OCI-LY7 (cell line): ENCODE data around the gene GRID2. TPM values are rescaled to one million over a fixed set of nuclear protein-coding genes. Genes with fewer than 3 reads are reported as not detected.

Experiments used
- BruUV-seq: library from RNA; stranded (reverse); fragments of 400-500 nt; replicated peaks from 2 replicates; lab custom pipeline; 2021; lab: Mats Ljungman, UMichigan
- CTCF ChIA-PET: fragments of 300-600 bp; sonication (Branson Sonifier 250); formaldehyde crosslinking; loops from one replicate; lab custom pipeline; 2022; ENCODE audit warnings: antibody characterized with exemption; ENCODE audit not compliant: unreplicated experiment; lab: Charles Lee
- POLR2A ChIA-PET: fragments of 300-600 bp; sonication (Branson Sonifier 250); formaldehyde crosslinking; loops from one replicate; lab custom pipeline; 2022; ENCODE audit warnings: antibody characterized with exemption; lab: Charles Lee
- DNase-seq: peaks from one replicate; pipeline ENCODE4 v3.0.0-alpha.2; 2015; ENCODE audit warnings: low spot score
- H2AFZ ChIP-seq: fragments of 200-600 bp; sonication (generic), shearing (Covaris generic); 2 replicates; pipeline ENCODE4 v1.6.1; 2014; ENCODE audit warnings: mild to moderate bottlenecking, antibody characterized with exemption, low read length, moderate library complexity
- H3K27ac ChIP-seq: fragments of 200-600 bp; sonication (generic); 2 replicates; pipeline ENCODE4 v1.5.1; 2014; ENCODE audit warnings: mixed run types, low read depth, mild to moderate bottlenecking, moderate library complexity, low read length, inconsistent platforms; ENCODE audit not compliant: poor library complexity, severe bottlenecking
- H3K36me3 ChIP-seq: fragments of 200-600 bp; sonication (generic); 2 replicates; pipeline ENCODE4 v1.6.1; 2014; ENCODE audit warnings: mild to moderate bottlenecking, antibody characterized with exemption, low read length, moderate library complexity, mixed read lengths; ENCODE audit not compliant: insufficient read depth
- H3K4me1 ChIP-seq: fragments of 200-600 bp; sonication (generic); 2 replicates; pipeline ENCODE4 v1.5.1; 2014; ENCODE audit warnings: mild to moderate bottlenecking, low read length; ENCODE audit not compliant: insufficient read depth, poor library complexity, severe bottlenecking
- H3K4me2 ChIP-seq: fragments of 200-600 bp; sonication (generic); 2 replicates; pipeline ENCODE4 v1.6.1; 2014; ENCODE audit warnings: mild to moderate bottlenecking, low read length
- H3K4me3 ChIP-seq: fragments of 200-600 bp; sonication (generic); 2 replicates; pipeline ENCODE4 v1.5.1; 2014; ENCODE audit warnings: mild to moderate bottlenecking, low read depth, low read length; ENCODE audit not compliant: poor library complexity, severe bottlenecking
- H3K79me2 ChIP-seq: fragments of 200-600 bp; sonication (generic); 2 replicates; pipeline ENCODE4 v1.6.1; 2016; ENCODE audit warnings: low read depth, mild to moderate bottlenecking, low read length, moderate library complexity, mixed read lengths; ENCODE audit not compliant: insufficient read depth
- H3K9me2 ChIP-seq: fragments of 200-600 bp; sonication (generic); 2 replicates; pipeline ENCODE4 v1.6.1; 2016; ENCODE audit warnings: mild to moderate bottlenecking, low read length, mixed read lengths; ENCODE audit not compliant: insufficient read depth
- H3K9me3 ChIP-seq: fragments of 200-600 bp; sonication (generic); 2 replicates; pipeline ENCODE4 v1.6.1; 2014; ENCODE audit warnings: mild to moderate bottlenecking, mixed run types, low read length, mixed read lengths
- H4K20me1 ChIP-seq: fragments of 200-600 bp; sonication (generic); 2 replicates; pipeline ENCODE4 v1.6.1; 2014; ENCODE audit warnings: mild to moderate bottlenecking, antibody characterized with exemption, low read length, moderate library complexity, mixed read lengths; ENCODE audit not compliant: insufficient read depth
- EZH2phosphoT487 ChIP-seq: fragments of 200-600 bp; sonication (generic); IDR thresholded peaks from 2 replicates; pipeline ENCODE4 v1.6.1; 2018; ENCODE audit warnings: low read depth, borderline replicate concordance, mild to moderate bottlenecking, mixed run types, antibody characterized with exemption, low read length, moderate library complexity, mixed read lengths
- intact Hi-C: fragments of 100-400 bp; cut with micrococcal nuclease; formaldehyde crosslinking; loops from one replicate; pipeline ENCODE4 v1.10.0; 2022; ENCODE audit not compliant: unreplicated experiment
- total RNA-seq, 2 experiments: library from RNA; depleted of rRNA in 1 of 2; stranded (reverse); fragments of >200 nt in 1 of 2; shearing (Covaris generic) in 1 of 2; gene quantifications; 2 replicates each; pipeline ENCODE4 v1.2.3, GENCODE V29; 2014 to 2022
- TF ChIP-seq, protein P1 (sequence below): fragments of 200-600 bp; sonication (generic); conservative IDR thresholded peaks from 2 replicates; pipeline ENCODE4 v1.5.1; 2014; ENCODE audit warnings: mild to moderate bottlenecking, antibody characterized with exemption, low read length, moderate library complexity, mixed read lengths

Gene GRID2
- total RNA-seq, 2 experiments from 2014 or later, result not detected

- H3K4me2 ChIP-seq, result no peak overlapping the region
- DNase-seq, result no peak
Measured at GRCh38 chr4:92514627-92515026, 210.9 kb downstream of the GRID2 start.

DNA sequence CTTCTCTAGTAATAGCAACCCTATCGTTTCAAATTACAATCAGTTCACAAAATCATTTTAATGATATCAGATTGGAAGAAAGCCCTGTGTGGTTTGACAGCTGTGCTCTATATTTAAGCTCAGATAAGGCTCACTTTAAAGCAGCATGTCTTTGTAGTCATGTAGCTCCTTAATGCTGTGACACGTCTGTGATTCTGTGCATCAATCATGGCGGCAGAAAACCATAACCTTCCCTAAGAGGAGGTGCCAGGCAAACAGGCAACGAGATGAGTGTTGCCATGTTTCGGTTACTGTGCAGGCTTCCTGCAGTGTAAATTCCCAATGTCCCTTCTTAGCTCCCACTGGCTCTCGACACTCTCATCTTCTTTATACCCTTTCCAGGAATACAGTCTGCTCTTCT, 212.7 kb downstream of the GRID2 start:
- Histone ChIP-seq H3K4me3 (no peak overlapping the region), H3K36me3 (no peaks in the 10 kb centered on the region), H3K9me3 (no peaks in the 10 kb centered on the region), H4K20me1 (no peaks in the 10 kb centered on the region), H3K4me1 (no peaks in the 10 kb centered on the region), H2AFZ (no peak overlapping the region), H3K9me2 (no peaks in the 10 kb centered on the region), H3K4me2 (no peak overlapping the region), H3K27ac (no peak overlapping the region), H3K79me2 (no peaks in the 10 kb centered on the region)
- no TSS peak for BruUV-seq
- intact Hi-C loops, result no loop called here
- ChIA-PET POLR2A (interaction anchor here (0.6 kb wide), 1 partner anchor 8 kb away, joined by 3 read pairs; no protein-coding TSS in a partner anchor), CTCF (no interaction called here)
- TF ChIP-seq, protein P1, sequence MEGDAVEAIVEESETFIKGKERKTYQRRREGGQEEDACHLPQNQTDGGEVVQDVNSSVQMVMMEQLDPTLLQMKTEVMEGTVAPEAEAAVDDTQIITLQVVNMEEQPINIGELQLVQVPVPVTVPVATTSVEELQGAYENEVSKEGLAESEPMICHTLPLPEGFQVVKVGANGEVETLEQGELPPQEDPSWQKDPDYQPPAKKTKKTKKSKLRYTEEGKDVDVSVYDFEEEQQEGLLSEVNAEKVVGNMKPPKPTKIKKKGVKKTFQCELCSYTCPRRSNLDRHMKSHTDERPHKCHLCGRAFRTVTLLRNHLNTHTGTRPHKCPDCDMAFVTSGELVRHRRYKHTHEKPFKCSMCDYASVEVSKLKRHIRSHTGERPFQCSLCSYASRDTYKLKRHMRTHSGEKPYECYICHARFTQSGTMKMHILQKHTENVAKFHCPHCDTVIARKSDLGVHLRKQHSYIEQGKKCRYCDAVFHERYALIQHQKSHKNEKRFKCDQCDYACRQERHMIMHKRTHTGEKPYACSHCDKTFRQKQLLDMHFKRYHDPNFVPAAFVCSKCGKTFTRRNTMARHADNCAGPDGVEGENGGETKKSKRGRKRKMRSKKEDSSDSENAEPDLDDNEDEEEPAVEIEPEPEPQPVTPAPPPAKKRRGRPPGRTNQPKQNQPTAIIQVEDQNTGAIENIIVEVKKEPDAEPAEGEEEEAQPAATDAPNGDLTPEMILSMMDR, result no peak
- TF ChIP-seq EZH2phosphoT487, result no peak
- DNase-seq, result no peak

More at GRCh38 chr4:92514627-92515026, 210.9 kb downstream of the GRID2 start:
- Histone ChIP-seq H2AFZ (no peak overlapping the region), H3K4me3 (no peak overlapping the region), H3K36me3 (no peaks in the 10 kb centered on the region), H4K20me1 (no peaks in the 10 kb centered on the region), H3K27ac (no peak overlapping the region), H3K4me1 (no peaks in the 10 kb centered on the region), H3K9me2 (no peaks in the 10 kb centered on the region), H3K9me3 (no peaks in the 10 kb centered on the region), H3K79me2 (no peaks in the 10 kb centered on the region)
- no TSS peak for BruUV-seq
- TF ChIP-seq, protein P1, result no peak
- TF ChIP-seq EZH2phosphoT487, result no peak
- POLR2A ChIA-PET, result no interaction called here
- CTCF ChIA-PET, result no interaction called here
- intact Hi-C loops, result no loop called here

DNA sequence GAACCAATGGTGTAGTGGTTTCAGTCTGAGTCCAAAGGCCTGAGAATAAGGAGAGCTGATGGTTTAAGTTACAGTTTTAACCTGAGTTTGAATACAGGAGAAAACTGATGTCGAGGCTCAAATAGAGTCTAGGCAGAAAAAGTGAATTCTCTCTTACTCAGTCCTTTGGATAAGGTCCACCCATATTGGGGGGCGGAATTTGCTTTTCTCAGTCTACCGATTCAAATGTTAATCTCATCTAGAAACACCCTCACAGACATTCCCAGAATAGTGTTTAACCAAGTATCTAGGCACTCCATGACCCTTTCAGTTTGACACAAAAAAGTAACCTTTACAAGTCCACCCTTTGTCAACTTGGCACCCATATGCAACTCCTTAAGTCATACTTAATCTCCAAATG, 216.0 kb downstream of the GRID2 start:
- no peak for DNase-seq
- no peak overlapping the region for H3K27ac ChIP-seq
- H3K36me3 ChIP-seq, result no peaks in the 10 kb centered on the region
- POLR2A ChIA-PET, result no interaction called here
- H3K4me1 ChIP-seq, result no peaks in the 10 kb centered on the region
- H2AFZ ChIP-seq, result no peak overlapping the region
- TF ChIP-seq, protein P1, result no peak
- TF ChIP-seq EZH2phosphoT487, result no peak
- BruUV-seq, result no TSS peak
- no peaks in the 10 kb centered on the region for H3K9me2 ChIP-seq
- no peaks in the 10 kb centered on the region for H3K9me3 ChIP-seq
- intact Hi-C loops, result no loop called here
- H3K4me3 ChIP-seq, result no peak overlapping the region
- no peaks in the 10 kb centered on the region for H3K79me2 ChIP-seq
- CTCF ChIA-PET, result no interaction called here
- H4K20me1 ChIP-seq, result no peaks in the 10 kb centered on the region
- H3K4me2 ChIP-seq, result no peak overlapping the region
